Measurements from ENCODE around the gene TNNT3.

TNNT3 gene

GRCh38 chr11:1920128-1920908, 815 bp downstream of the TNNT3 start:
- no peak overlapping the region for H3K4me3 ChIP-seq (ENCODE audit: low read depth, low read length)
- DNase-seq (ENCODE audit: low read depth): no peak
- TF ChIP-seq CTCF (IDR thresholded peaks at IDR 0.05; ENCODE audit: low read depth, low read length, missing control alignments): no peak
- in situ Hi-C loops (cut with HindIII; ENCODE audit: low sequenced_read_pairs): no loop called here

GRCh38 chr11:1920909-1921573, 1.5 kb downstream of the TNNT3 start:
- no peak for DNase-seq (ENCODE audit: low read depth)
- in situ Hi-C loops (cut with HindIII; ENCODE audit: low sequenced_read_pairs): no loop called here
- no peak for TF ChIP-seq CTCF (IDR thresholded peaks at IDR 0.05; ENCODE audit: low read depth, low read length, missing control alignments)
- no peak overlapping the region for H3K4me3 ChIP-seq (ENCODE audit: low read depth, low read length)

DNA sequence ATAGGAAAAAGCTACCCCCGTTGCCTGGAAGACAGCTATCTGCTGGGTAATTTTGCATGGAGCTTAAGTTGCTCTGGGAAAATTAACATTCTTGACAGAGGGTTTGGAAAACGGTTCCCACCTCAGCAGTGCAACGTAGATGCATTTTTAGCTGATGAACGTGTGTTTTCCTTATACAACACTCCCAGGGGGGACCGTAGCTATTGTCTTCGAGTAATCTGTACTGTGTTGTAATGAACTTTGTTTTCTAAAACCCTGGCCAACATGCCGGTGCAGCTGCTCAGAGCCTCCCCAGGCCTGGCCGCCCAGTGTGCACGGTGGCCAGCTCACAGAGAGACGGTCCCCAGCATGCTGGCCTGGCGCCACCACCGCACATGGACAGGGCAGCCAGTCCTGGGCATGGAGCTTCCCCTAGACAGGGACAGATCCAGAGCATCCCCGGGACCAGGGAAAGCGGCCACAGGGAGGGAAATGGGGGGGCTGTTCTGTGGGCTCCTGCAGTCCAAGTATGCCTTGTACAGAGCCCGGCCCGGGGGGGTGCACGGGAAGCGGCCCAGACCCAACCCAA, 2.2 kb downstream of the TNNT3 start:
- in situ Hi-C loops (cut with HindIII; ENCODE audit: low sequenced_read_pairs): no loop called here
- DNase-seq (ENCODE audit: low read depth): no peak
- no peak for TF ChIP-seq CTCF (IDR thresholded peaks at IDR 0.05; ENCODE audit: low read depth, low read length, missing control alignments)
- H3K4me3 ChIP-seq (ENCODE audit: low read depth, low read length): no peak overlapping the region

DNA sequence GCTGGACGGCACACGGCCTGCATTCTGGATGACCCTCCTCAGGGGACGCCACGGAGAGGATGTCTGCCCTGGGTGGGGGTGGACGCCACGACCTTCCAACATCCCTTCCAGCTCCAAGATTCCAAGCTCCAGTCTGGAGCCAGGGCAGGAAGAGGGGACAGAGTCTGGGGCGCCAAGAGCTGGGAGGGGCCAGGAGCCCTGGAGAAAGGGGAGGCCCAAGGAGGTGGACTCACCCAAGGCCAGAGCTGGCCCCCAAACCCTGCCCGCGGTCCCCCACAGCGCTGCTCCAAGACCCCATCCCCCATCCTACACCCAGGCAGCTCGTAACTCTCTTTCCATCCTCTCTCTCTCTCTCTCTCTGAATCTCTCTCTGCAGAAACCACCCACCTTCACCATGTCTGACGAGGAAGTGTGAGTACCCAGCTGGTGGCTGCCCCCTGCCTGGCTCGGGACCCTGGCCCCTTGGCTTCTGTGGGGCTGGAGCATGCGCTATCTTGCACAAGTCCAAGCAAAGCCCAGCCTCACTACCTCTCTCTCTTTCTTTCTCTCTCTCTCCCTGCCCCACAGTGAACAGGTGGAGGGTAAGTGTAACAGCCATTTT, 3.1 kb downstream of the TNNT3 start:
- no peak for TF ChIP-seq CTCF (IDR thresholded peaks at IDR 0.05; ENCODE audit: low read depth, low read length, missing control alignments)
- no peak for DNase-seq (ENCODE audit: low read depth)
- no peak overlapping the region for H3K4me3 ChIP-seq (ENCODE audit: low read depth, low read length)
- in situ Hi-C loops (cut with HindIII; ENCODE audit: low sequenced_read_pairs): no loop called here

DNA sequence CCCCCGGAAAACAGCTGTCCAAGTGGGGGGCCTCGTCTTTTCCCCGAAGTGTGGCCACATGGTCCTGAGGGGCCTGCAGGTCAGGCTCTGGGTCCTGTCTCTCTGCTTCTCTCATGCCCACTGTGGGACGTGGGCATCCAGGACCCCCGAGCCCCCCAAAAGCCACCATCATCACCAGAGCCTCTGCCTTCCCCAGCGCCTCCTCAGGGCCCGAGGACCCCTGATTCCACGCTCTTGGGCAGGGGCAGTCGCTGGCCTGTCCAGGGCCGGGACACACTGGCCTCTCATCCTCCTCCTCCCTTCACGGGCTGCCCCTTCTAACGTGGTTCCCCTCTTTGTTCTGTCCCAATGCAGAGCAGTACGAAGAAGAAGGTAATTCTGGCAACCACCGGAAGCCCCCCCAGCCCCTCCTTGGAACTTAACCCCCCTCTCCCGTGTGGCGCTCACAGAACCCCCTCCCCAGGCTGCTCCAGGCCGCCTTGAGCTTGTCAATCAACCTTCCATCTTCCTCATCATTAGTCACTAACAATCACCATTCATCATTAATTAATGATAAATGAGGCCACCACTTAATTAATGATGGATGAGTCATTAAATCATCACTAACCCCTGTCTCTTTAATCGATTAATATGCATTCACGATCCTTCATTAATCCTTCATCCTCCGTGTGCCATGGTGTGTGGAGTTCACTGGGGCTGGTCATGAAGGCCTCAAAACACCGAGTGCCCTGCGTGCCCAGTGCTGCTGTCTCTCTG, 3.9 kb downstream of the TNNT3 start:
- in situ Hi-C loops (cut with HindIII; ENCODE audit: low sequenced_read_pairs): no loop called here
- no peak for DNase-seq (ENCODE audit: low read depth)
- no peak for TF ChIP-seq CTCF (IDR thresholded peaks at IDR 0.05; ENCODE audit: low read depth, low read length, missing control alignments)
- H3K4me3 ChIP-seq (ENCODE audit: low read depth, low read length): no peak overlapping the region

- TF ChIP-seq CTCF (IDR thresholded peaks at IDR 0.05; ENCODE audit: low read depth, low read length, missing control alignments): no peak
- no peak for DNase-seq (ENCODE audit: low read depth)
- in situ Hi-C loops (cut with HindIII; ENCODE audit: low sequenced_read_pairs): no loop called here
- no peak overlapping the region for H3K4me3 ChIP-seq (ENCODE audit: low read depth, low read length)
These were observed 4.7 kb downstream of the TNNT3 start for GRCh38 chr11:1924181-1924580.
